Upper lobe of left lung (tissue), 6 donors: ENCODE measurements around the gene YWHAQ. TPM values are rescaled to one million over a fixed set of nuclear protein-coding genes. Genes with fewer than 3 reads are reported as not detected.

Experiments used
- ATAC-seq, 2 donors: fragments of 200-7000 bp; cut with Tn5 transposase; one replicate each; pipeline ENCODE4 v1.9.1; 2022; ENCODE audit warnings: mild to moderate bottlenecking in 2 of 2, moderate library complexity in 2 of 2; ENCODE audit not compliant: low FRiP score in 2 of 2
- DNase-seq, 2 donors: peaks; one replicate each; pipeline ENCODE4 v3.0.0-alpha.2; 2019 to 2020
- H3K27ac ChIP-seq, 4 donors: fragments of 200-600 bp; sonication (generic); one replicate each; pipeline ENCODE4 v1.5.1; 2016 to 2019
- H3K27me3 ChIP-seq, 4 donors: fragments of 200-600 bp; sonication (generic); one replicate each; pipeline ENCODE4 v1.5.1; 2017 to 2019
- H3K36me3 ChIP-seq, 4 donors: fragments of 200-600 bp; sonication (generic); one replicate each; pipeline ENCODE4 v1.5.1; 2016 to 2019
- H3K4me1 ChIP-seq, 4 donors: fragments of 200-600 bp; sonication (generic); one replicate each; pipeline ENCODE4 v1.5.1; 2018 to 2019
- H3K4me3 ChIP-seq, 4 donors: fragments of 200-600 bp; sonication (generic); one replicate each; pipeline ENCODE4 v1.5.1; 2017 to 2019; ENCODE audit warnings: mild to moderate bottlenecking in 2 of 4, moderate library complexity in 1 of 4
- H3K9me3 ChIP-seq, 4 donors: fragments of 200-600 bp; sonication (generic); one replicate each; pipeline ENCODE4 v1.5.1; 2018 to 2019
- EP300 ChIP-seq, 4 donors: sonication (generic); formaldehyde crosslinking; IDR thresholded peaks; one replicate each; pipeline ENCODE4 v1.5.1; 2017; ENCODE audit warnings: antibody characterized with exemption in 4 of 4, control low read depth in 2 of 4
- POLR2A ChIP-seq, 4 donors: fragments of 450-650 bp; IDR thresholded peaks; one replicate each; pipeline ENCODE4 v1.5.1; 2016 to 2017; ENCODE audit warnings: antibody characterized with exemption in 4 of 4, mild to moderate bottlenecking in 2 of 4
- POLR2AphosphoS5 ChIP-seq, 2 donors: sonication (generic); formaldehyde crosslinking; IDR thresholded peaks; one replicate each; pipeline ENCODE4 v1.5.1; 2017; ENCODE audit warnings: antibody characterized with exemption in 2 of 2
- WGBS, 2 donors: methylation state at CpG; one replicate each; pipeline ENCODE4 v1.1.5; 2017 to 2018; 5-methylcytosine and 5-hydroxymethylcytosine counted together
- total RNA-seq, 6 donors: library from RNA; depleted of rRNA in 4 of 6; stranded (reverse); fragments of >200 nt in 4 of 6; gene quantifications; one replicate each; pipeline versions ENCODE4 v1.1.0 to v1.2.1, GENCODE V29; 2016 to 2021
- TF ChIP-seq, protein P1 (sequence below), 6 experiments: fragments of 450-650 bp in 4 of 6; fragments of 200-600 bp in 2 of 6; sonication (generic) in 2 of 6; IDR thresholded peaks; one replicate each; pipeline ENCODE4 v1.5.1; 2016 to 2019; ENCODE audit warnings: antibody characterized with exemption in 6 of 6
- donor health status: DM: no; HTN: no; CAD: no; lungs with moderate emphysema.
- donor health status: DM: no; HTN: yes; CAD: no; lungs with severe emphysema.

The YWHAQ gene
- total RNA-seq, 6 donors from 2014 or later = 67.1 to 223 (median 176) TPM

DNA sequence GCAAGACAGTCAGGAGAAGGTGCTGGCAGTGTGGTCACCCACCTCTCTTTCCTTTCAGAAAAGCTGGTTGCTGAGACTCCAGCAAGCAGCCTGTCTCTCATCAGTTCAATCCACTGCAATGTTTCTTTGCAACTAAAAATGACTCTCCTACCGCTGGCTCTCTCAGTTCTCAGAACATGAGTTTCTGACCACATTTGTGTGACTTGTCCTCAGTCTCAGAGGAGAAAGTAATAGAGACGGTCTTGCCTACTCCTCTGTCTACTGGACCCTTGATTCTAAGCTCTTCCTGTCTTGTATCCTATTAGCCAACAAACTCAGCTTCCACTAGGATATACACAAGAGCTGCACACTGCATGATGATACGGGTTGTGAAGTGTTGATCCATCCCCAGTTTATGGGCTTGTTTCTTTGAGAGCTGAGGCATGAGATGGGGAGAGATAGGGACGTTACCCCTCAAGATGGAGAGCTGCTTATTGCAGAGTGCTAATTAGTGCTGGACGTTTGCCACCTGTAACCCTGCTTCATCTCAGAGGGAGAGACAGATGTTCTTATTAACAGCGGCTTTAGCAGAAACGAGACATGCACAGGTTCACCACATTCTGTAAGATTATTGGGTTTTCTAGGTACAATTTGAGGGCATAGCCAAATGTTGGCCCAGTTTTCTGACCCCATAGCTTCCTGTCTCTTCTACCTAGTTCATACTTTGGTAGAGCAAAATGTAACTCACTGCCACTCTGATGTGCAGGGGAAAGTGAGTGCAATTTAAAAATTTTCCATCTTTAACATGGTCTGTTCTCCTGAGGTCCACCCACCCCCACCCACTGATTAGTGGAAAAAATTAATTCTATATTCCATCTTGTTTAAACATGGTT lies 32.4 kb upstream of the YWHAQ start:
- no peak for DNase-seq
- Histone ChIP-seq H3K9me3 (no peaks in the 10 kb centered on the region), H3K27me3 (no peaks in the 10 kb centered on the region), H3K27ac (no peak overlapping the region), H3K36me3 (no peaks in the 10 kb centered on the region), H3K4me3 (no peak overlapping the region), H3K4me1 (no peaks in the 10 kb centered on the region)
- 84 to 88% methylated on average over 7 of the region's 7 CpGs for WGBS, 2 donors
- TF ChIP-seq EP300 (IDR thresholded peaks at IDR 0.05) (no peak), POLR2AphosphoS5 (IDR thresholded peaks at IDR 0.05) (no peak)
- ATAC-seq = no peak

DNA sequence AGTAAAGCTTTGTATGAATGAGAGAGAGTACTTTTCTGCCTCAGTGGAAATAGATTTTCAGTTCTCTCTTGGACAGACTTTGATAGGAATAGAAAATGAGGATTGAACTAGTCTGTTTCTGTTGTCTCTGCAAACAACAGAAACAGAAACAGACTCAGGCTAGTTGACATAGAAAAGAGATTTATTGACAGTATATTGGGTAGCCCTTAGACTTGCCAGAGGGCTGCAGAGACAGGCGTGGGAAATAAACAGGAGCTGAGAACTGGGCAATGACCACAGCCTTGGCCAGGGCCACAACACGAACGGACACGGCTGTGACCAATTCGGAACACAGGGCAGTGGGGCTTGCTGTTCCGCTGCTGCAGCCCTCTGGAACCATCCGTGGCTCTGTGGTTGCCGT lies 30.5 kb upstream of the YWHAQ start:
- no peak for TF ChIP-seq POLR2A (IDR thresholded peaks at IDR 0.05)
- TF ChIP-seq, protein P1, sequence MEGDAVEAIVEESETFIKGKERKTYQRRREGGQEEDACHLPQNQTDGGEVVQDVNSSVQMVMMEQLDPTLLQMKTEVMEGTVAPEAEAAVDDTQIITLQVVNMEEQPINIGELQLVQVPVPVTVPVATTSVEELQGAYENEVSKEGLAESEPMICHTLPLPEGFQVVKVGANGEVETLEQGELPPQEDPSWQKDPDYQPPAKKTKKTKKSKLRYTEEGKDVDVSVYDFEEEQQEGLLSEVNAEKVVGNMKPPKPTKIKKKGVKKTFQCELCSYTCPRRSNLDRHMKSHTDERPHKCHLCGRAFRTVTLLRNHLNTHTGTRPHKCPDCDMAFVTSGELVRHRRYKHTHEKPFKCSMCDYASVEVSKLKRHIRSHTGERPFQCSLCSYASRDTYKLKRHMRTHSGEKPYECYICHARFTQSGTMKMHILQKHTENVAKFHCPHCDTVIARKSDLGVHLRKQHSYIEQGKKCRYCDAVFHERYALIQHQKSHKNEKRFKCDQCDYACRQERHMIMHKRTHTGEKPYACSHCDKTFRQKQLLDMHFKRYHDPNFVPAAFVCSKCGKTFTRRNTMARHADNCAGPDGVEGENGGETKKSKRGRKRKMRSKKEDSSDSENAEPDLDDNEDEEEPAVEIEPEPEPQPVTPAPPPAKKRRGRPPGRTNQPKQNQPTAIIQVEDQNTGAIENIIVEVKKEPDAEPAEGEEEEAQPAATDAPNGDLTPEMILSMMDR (IDR thresholded peaks at IDR 0.05) = no peak
- TF ChIP-seq POLR2AphosphoS5 (IDR thresholded peaks at IDR 0.05) = no peak
- TF ChIP-seq EP300 (IDR thresholded peaks at IDR 0.05) = no peak
- Histone ChIP-seq H3K36me3 (no peaks in the 10 kb centered on the region), H3K4me1 (no peaks in the 10 kb centered on the region), H3K9me3 (no peaks in the 10 kb centered on the region), H3K4me3 (no peak overlapping the region), H3K27ac (no peak overlapping the region), H3K27me3 (no peaks in the 10 kb centered on the region)
- DNase-seq = peak in 1 of 2 donors; percentile 29
- WGBS, 2 donors = 69 to 76% methylated on average over 8 of the region's 8 CpGs
- ATAC-seq = no peak

DNA sequence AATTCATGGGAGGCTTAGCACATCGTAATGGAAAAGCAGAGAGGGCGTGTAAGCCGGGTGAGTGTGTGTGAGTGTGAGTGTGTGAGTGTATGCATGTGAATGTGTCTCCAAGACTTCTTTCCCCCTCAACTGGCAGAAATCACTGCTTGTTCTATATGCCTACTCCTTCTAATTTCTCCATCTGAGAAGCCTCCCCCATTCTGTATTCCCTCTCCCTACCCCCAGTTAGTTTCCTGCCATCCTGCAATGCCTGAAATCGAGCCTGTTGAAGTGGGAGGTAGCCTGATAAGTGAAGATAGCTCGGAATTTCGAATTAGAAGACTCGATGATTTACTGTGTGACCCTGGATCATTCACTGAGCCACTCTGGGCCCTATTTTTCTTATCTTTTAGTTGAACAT lies 30.0 kb upstream of the YWHAQ start:
- Histone ChIP-seq H3K4me1 (no peaks in the 10 kb centered on the region), H3K9me3 (no peaks in the 10 kb centered on the region), H3K4me3 (no peak overlapping the region), H3K36me3 (no peaks in the 10 kb centered on the region), H3K27ac (no peak overlapping the region), H3K27me3 (no peaks in the 10 kb centered on the region)
- ATAC-seq = no peak
- TF ChIP-seq POLR2AphosphoS5 (IDR thresholded peaks at IDR 0.05) (no peak), EP300 (IDR thresholded peaks at IDR 0.05) (no peak), POLR2A (IDR thresholded peaks at IDR 0.05) (no peak)
- TF ChIP-seq, protein P1 (IDR thresholded peaks at IDR 0.05) = no peak
- no peak for DNase-seq
- 88 to 91% methylated on average over 7 of the region's 7 CpGs for WGBS, 2 donors

DNA sequence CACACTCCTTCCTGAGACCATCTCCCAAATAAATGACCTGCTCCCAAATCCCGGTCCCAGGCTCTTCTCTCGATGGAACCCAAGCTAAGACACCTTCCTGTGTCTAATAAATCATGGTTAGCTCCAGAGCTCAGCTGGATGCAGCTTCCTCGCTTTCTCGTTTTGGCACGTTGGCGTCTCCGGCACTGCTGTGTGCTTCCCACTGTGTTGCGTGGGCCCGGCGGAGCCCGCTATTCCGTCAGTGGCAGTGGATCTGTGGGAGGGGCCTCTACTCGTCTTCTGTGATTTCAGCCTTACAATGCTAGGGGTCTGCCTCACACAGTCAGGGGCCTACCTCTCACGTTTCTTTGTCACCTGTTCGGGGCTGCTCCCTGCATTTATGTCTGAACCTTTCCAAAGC lies 29.4 kb upstream of the YWHAQ start:
- Histone ChIP-seq H3K9me3 (no peaks in the 10 kb centered on the region), H3K27me3 (no peaks in the 10 kb centered on the region), H3K27ac (no peak overlapping the region), H3K4me3 (no peak overlapping the region), H3K36me3 (no peaks in the 10 kb centered on the region), H3K4me1 (no peaks in the 10 kb centered on the region)
- DNase-seq (peak in 1 of 2 donors; percentile 50), ATAC-seq (no peak)
- TF ChIP-seq POLR2AphosphoS5 (IDR thresholded peaks at IDR 0.05) (no peak), EP300 (IDR thresholded peaks at IDR 0.05) (no peak), POLR2A (IDR thresholded peaks at IDR 0.05) (no peak)
- TF ChIP-seq, protein P1 (IDR thresholded peaks at IDR 0.05) = no peak
- WGBS, 2 donors = 86 to 91% methylated on average over 15 of the region's 15 CpGs

DNA sequence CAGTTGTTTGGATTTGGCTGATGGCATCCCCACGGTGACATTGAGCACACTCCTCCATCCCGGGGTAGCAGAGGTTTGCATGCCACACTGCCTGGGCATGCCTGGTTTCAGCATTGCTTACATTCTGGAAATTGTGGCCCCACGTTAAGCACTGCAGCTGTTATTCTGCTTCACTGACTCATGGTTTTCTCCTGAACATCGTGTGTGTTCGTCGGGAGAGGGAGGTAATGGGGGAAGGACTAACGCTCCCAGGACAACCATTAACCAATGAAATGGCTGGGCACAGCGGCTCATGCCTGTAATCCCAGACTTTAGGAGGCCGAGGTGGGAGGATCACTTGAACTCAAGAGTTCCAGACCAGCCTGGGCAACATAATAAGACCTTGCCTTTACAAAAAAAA lies 28.2 kb upstream of the YWHAQ start:
- H3K9me3 ChIP-seq = no peaks in the 10 kb centered on the region
- H3K36me3 ChIP-seq = no peaks in the 10 kb centered on the region
- H3K4me3 ChIP-seq = no peak overlapping the region
- no peak for TF ChIP-seq EP300 (IDR thresholded peaks at IDR 0.05)
- TF ChIP-seq, protein P1 (IDR thresholded peaks at IDR 0.05) = no peak
- TF ChIP-seq POLR2A (IDR thresholded peaks at IDR 0.05) = no peak
- TF ChIP-seq POLR2AphosphoS5 (IDR thresholded peaks at IDR 0.05) = no peak
- WGBS, 2 donors = 90 to 94% methylated on average over 9 of the region's 9 CpGs
- ATAC-seq = no peak
- H3K27ac ChIP-seq = no peak overlapping the region
- no peaks in the 10 kb centered on the region for H3K27me3 ChIP-seq
- H3K4me1 ChIP-seq = no peaks in the 10 kb centered on the region
- no peak for DNase-seq
